Ectodermal cell (in vitro differentiated cells): ENCODE results near the gene ETDC. TPM values are rescaled to one million over a fixed set of nuclear protein-coding genes. Genes with fewer than 3 reads are reported as not detected.
"Not testable (repeated sequence)": the region's sequence is repeated elsewhere in the genome, so short reads cannot be mapped to it uniquely, and the experiment has no call there.

Experiments
- H3K27ac ChIP-seq: 2 replicates; pipeline ENCODE4 v1.7.0; 2013; ENCODE audit warnings: mild to moderate bottlenecking, low read depth, low read length; ENCODE audit not compliant: insufficient read depth, poor library complexity, severe bottlenecking
- H3K27me3 ChIP-seq: 2 replicates; pipeline ENCODE4 v1.7.0; 2013; ENCODE audit warnings: mild to moderate bottlenecking, low read length; ENCODE audit not compliant: insufficient read depth, control insufficient read depth, poor library complexity, severe bottlenecking
- H3K36me3 ChIP-seq: one replicate; pipeline ENCODE4 v1.7.0; 2013; ENCODE audit warnings: low read length; ENCODE audit not compliant: control insufficient read depth, insufficient read depth
- H3K4me1 ChIP-seq: one replicate; pipeline ENCODE4 v1.7.0; 2013; ENCODE audit warnings: low read length; ENCODE audit not compliant: control insufficient read depth, insufficient read depth
- H3K4me3 ChIP-seq: 2 replicates; pipeline ENCODE4 v1.7.0; 2013; ENCODE audit warnings: low read depth, low read length, control low read depth; ENCODE audit not compliant: insufficient read depth
- H3K9me3 ChIP-seq: 2 replicates; pipeline ENCODE4 v1.7.0; 2013; ENCODE audit warnings: mild to moderate bottlenecking, low read length, moderate library complexity; ENCODE audit not compliant: control insufficient read depth
- WGBS, 2 experiments: methylation state at CpG; one replicate each; pipeline ENCODE4 v1.1.7; 2013; ENCODE audit warnings: missing lambda C conversion rate in 2 of 2; 5-methylcytosine and 5-hydroxymethylcytosine counted together
- polyA plus RNA-seq, 4 experiments: library from polyadenylated mRNA; stranded (reverse); fragments of 50-300 nt; gene quantifications; one replicate each; pipeline ENCODE4 v1.2.3, GENCODE V29; 2013

The ETDC gene
- not detected for polyA plus RNA-seq (2013, experiment 1 of 4)
- polyA plus RNA-seq (2013, experiment 2 of 4) = not detected
- polyA plus RNA-seq (2013, experiment 3 of 4) = not detected
- not detected for polyA plus RNA-seq (2013, experiment 4 of 4)

GRCh38 chrX:135309430-135309923 lies at the start of gene ETDC:
TSS of gene ETDC (plus strand) at chrX:135309480. CDS start at chrX:135309480, 0 bp downstream.
- no peaks in the 10 kb centered on the region for H3K4me1 ChIP-seq

GRCh38 chrX:135260976-135261375 lies 48.3 kb upstream of the ETDC start:
- 94% methylated on average over 2 of the region's 2 CpGs; no CpG with 5 or more reads in 1 of the 2 experiments for WGBS, 2 experiments
- H3K27me3 ChIP-seq, H3K36me3 ChIP-seq: not testable (repeated sequence)

More at GRCh38 chrX:135309430-135309923, at the start of gene ETDC:
- no peak within 1 kb of the TSS for H3K27ac ChIP-seq
- no peaks in the 10 kb centered on the region for H3K9me3 ChIP-seq
- WGBS, 2 experiments = 83 to 100% methylated on average over 1 of the region's 1 CpG
- no peaks in the 10 kb centered on the region for H3K27me3 ChIP-seq
- no peak within 1 kb of the TSS for H3K4me3 ChIP-seq
- no peaks in the 10 kb centered on the region for H3K36me3 ChIP-seq

GRCh38 chrX:135263376-135263775 lies 45.9 kb upstream of the ETDC start:
- H3K36me3 ChIP-seq, H3K9me3 ChIP-seq, H3K27me3 ChIP-seq, H3K27ac ChIP-seq, H3K4me1 ChIP-seq, H3K4me3 ChIP-seq: not testable (repeated sequence)
- WGBS, 2 experiments = 92 to 93% methylated on average over 8 of the region's 8 CpGs

More at GRCh38 chrX:135260976-135261375, 48.3 kb upstream of the ETDC start:
- H3K9me3 ChIP-seq, H3K4me1 ChIP-seq, H3K4me3 ChIP-seq, H3K27ac ChIP-seq: not testable (repeated sequence)

- no peaks in the 10 kb centered on the region for H3K27me3 ChIP-seq
- 92% methylated on average over 4 of the region's 4 CpGs for WGBS, 2 experiments
Observed at GRCh38 chrX:135264206-135264605, 45.1 kb upstream of the ETDC start.

GRCh38 chrX:135273162-135273561 lies 36.1 kb upstream of the ETDC start:
- H3K9me3 ChIP-seq = no peaks in the 10 kb centered on the region

More at GRCh38 chrX:135264206-135264605, 45.1 kb upstream of the ETDC start:
- Histone ChIP-seq H3K4me1 (no peaks in the 10 kb centered on the region), H3K36me3 (no peaks in the 10 kb centered on the region), H3K4me3 (no peak overlapping the region), H3K27ac (no peak overlapping the region), H3K9me3 (no peaks in the 10 kb centered on the region)

GRCh38 chrX:135275973-135276372 lies 33.3 kb upstream of the ETDC start:
- H3K27me3 ChIP-seq = no peaks in the 10 kb centered on the region
- H3K27ac ChIP-seq = no peak overlapping the region
- no peak overlapping the region for H3K4me3 ChIP-seq
- no peaks in the 10 kb centered on the region for H3K4me1 ChIP-seq
- H3K9me3 ChIP-seq = no peaks in the 10 kb centered on the region
- no peaks in the 10 kb centered on the region for H3K36me3 ChIP-seq

More at GRCh38 chrX:135273162-135273561, 36.1 kb upstream of the ETDC start:
- no peaks in the 10 kb centered on the region for H3K36me3 ChIP-seq
- no peak overlapping the region for H3K4me3 ChIP-seq
- 26 to 50% methylated on average over 3 to 5 of the region's 5 CpGs for WGBS, 2 experiments
- H3K27me3 ChIP-seq = no peaks in the 10 kb centered on the region
- H3K27ac ChIP-seq = no peak overlapping the region
- H3K4me1 ChIP-seq = no peaks in the 10 kb centered on the region

GRCh38 chrX:135287266-135287823 lies 21.9 kb upstream of the ETDC start:
- Histone ChIP-seq H3K27me3 (no peaks in the 10 kb centered on the region), H3K9me3 (no peaks in the 10 kb centered on the region), H3K4me1 (no peaks in the 10 kb centered on the region), H3K4me3 (no peak overlapping the region), H3K27ac (no peak overlapping the region), H3K36me3 (peaks cover 6% of the 10 kb centered on the region)
- WGBS, 2 experiments = 90 to 100% methylated on average over 1 to 2 of the region's 2 CpGs

- WGBS, 2 experiments = 6 to 9% methylated on average over 24 to 26 of the region's 26 CpGs
- no peaks in the 10 kb centered on the region for H3K4me1 ChIP-seq
- H3K4me3 ChIP-seq = peak overlapping the region; percentile 31
- H3K27me3 ChIP-seq = no peaks in the 10 kb centered on the region
- H3K9me3 ChIP-seq = no peaks in the 10 kb centered on the region
- no peak overlapping the region for H3K27ac ChIP-seq
- no peaks in the 10 kb centered on the region for H3K36me3 ChIP-seq
Observed at GRCh38 chrX:135295238-135295943, 13.9 kb upstream of the ETDC start.

- H3K4me1 ChIP-seq = no peaks in the 10 kb centered on the region
- 17 to 26% methylated on average over 10 of the region's 10 CpGs for WGBS, 2 experiments
- H3K4me3 ChIP-seq = peak overlapping the region; percentile 31
- no peak overlapping the region for H3K27ac ChIP-seq
- no peaks in the 10 kb centered on the region for H3K9me3 ChIP-seq
- H3K36me3 ChIP-seq = no peaks in the 10 kb centered on the region
- H3K27me3 ChIP-seq = no peaks in the 10 kb centered on the region
Observed at GRCh38 chrX:135295944-135296305, 13.4 kb upstream of the ETDC start.

- H3K4me3 ChIP-seq = no peak overlapping the region
- H3K36me3 ChIP-seq = no peaks in the 10 kb centered on the region
- 17 to 33% methylated on average over 4 to 5 of the region's 5 CpGs for WGBS, 2 experiments
- H3K27ac ChIP-seq = no peak overlapping the region
- H3K27me3 ChIP-seq = no peaks in the 10 kb centered on the region
- H3K4me1 ChIP-seq = no peaks in the 10 kb centered on the region
- no peaks in the 10 kb centered on the region for H3K9me3 ChIP-seq
Observed at GRCh38 chrX:135302269-135302873, 6.9 kb upstream of the ETDC start.
